ENCODE measurements around the gene PDS5B. TPM values are rescaled to one million over a fixed set of nuclear protein-coding genes. Genes with fewer than 3 reads are reported as not detected.

PDS5B gene
- total RNA-seq, 1 experiment from 2014 or later, result 44.3 TPM

DNA sequence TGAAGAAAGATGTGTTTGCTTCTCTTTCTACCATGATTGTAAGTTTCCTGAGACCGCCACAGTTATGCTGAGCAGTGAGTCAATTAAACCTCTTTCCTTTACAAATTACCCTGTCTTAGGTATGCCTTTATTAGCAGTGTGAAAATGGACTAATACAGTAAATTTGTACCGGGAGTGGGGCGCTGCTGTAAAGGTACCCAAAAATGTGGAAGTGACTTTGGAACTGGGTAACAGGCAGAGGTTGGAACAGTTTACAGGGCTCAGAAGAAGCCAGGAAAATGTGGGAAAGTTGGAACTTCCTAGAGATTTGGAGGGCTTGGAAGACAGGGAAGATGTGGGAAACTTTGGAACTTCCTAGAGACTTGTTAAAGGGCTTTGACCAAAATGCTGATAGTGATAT is 9.2 kb upstream of the PDS5B start (continued):
- TF ChIP-seq MLX (CRISPR knock-in tag; IDR thresholded peaks at IDR 0.05) (no peak), NFATC4 (CRISPR knock-in tag; IDR thresholded peaks at IDR 0.05) (no peak), SMAD3 (CRISPR knock-in tag; IDR thresholded peaks at IDR 0.05; ENCODE audit: borderline replicate concordance) (no peak), CREM (CRISPR knock-in tag; IDR thresholded peaks at IDR 0.05) (no peak), ZNF219 (CRISPR knock-in tag; IDR thresholded peaks at IDR 0.05; ENCODE audit: borderline replicate concordance) (no peak)
- TF ChIP-seq, protein P1, sequence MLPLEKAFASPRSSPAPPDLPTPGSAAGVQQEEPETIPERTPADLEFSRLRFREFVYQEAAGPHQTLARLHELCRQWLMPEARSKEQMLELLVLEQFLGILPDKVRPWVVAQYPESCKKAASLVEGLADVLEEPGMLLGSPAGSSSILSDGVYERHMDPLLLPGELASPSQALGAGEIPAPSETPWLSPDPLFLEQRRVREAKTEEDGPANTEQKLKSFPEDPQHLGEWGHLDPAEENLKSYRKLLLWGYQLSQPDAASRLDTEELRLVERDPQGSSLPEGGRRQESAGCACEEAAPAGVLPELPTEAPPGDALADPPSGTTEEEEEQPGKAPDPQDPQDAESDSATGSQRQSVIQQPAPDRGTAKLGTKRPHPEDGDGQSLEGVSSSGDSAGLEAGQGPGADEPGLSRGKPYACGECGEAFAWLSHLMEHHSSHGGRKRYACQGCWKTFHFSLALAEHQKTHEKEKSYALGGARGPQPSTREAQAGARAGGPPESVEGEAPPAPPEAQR (CRISPR knock-in tag; IDR thresholded peaks at IDR 0.05), result no peak
- TF ChIP-seq, protein P2, sequence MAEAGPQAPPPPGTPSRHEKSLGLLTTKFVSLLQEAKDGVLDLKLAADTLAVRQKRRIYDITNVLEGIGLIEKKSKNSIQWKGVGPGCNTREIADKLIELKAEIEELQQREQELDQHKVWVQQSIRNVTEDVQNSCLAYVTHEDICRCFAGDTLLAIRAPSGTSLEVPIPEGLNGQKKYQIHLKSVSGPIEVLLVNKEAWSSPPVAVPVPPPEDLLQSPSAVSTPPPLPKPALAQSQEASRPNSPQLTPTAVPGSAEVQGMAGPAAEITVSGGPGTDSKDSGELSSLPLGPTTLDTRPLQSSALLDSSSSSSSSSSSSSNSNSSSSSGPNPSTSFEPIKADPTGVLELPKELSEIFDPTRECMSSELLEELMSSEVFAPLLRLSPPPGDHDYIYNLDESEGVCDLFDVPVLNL (CRISPR knock-in tag; IDR thresholded peaks at IDR 0.05; ENCODE audit: borderline replicate concordance, low read depth), result no peak
- TF ChIP-seq, protein P3, sequence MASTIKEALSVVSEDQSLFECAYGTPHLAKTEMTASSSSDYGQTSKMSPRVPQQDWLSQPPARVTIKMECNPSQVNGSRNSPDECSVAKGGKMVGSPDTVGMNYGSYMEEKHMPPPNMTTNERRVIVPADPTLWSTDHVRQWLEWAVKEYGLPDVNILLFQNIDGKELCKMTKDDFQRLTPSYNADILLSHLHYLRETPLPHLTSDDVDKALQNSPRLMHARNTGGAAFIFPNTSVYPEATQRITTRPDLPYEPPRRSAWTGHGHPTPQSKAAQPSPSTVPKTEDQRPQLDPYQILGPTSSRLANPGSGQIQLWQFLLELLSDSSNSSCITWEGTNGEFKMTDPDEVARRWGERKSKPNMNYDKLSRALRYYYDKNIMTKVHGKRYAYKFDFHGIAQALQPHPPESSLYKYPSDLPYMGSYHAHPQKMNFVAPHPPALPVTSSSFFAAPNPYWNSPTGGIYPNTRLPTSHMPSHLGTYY (CRISPR knock-in tag; IDR thresholded peaks at IDR 0.05), result no peak

GRCh38 chr13:32581177-32581786 is 5.0 kb upstream of the PDS5B start:
- peaks cover 11% of the 10 kb centered on the region for H3K4me1 Mint-ChIP-seq
- peaks cover 18% of the 10 kb centered on the region for H3K36me3 Mint-ChIP-seq
- peaks cover 28% of the 10 kb centered on the region for H3K9me3 Mint-ChIP-seq
- ATAC-seq, result no peak
- ChIA-PET POLR2A (no interaction called here), CTCF (interaction anchor here (0.6 to 2.4 kb wide), 34 partner anchors 9 to 671 kb away, joined by 3 to 11 read pairs (median 4); partner anchors contain the start of genes BRCA2, N4BP2L2 and ZAR1L)
- no peak overlapping the region for H3K4me3 Mint-ChIP-seq
- no peak for DNase-seq (ENCODE audit: low spot score)
- peaks cover 15% of the 10 kb centered on the region for H3K27me3 Mint-ChIP-seq (ENCODE audit: low read depth)
- H3K27ac Mint-ChIP-seq, result no peak overlapping the region
- TF ChIP-seq ZNF138 (CRISPR knock-in tag; conservative IDR thresholded peaks at IDR 0.05) (no peak), NFATC4 (CRISPR knock-in tag; IDR thresholded peaks at IDR 0.05) (no peak), ZNF396 (CRISPR knock-in tag; IDR thresholded peaks at IDR 0.05; ENCODE audit: borderline replicate concordance) (no peak), ESRRA (CRISPR knock-in tag; IDR thresholded peaks at IDR 0.05; ENCODE audit: borderline replicate concordance) (no peak), TEAD4 (CRISPR knock-in tag; IDR thresholded peaks at IDR 0.05) (no peak), SOX15 (CRISPR knock-in tag; IDR thresholded peaks at IDR 0.05) (no peak), CTCF (IDR thresholded peaks at IDR 0.05) (no peak)
- TF ChIP-seq, protein P4, sequence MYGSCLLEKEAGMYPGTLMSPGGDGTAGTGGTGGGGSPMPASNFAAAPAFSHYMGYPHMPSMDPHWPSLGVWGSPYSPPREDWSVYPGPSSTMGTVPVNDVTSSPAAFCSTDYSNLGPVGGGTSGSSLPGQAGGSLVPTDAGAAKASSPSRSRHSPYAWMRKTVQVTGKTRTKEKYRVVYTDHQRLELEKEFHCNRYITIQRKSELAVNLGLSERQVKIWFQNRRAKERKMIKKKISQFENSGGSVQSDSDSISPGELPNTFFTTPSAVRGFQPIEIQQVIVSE (CRISPR knock-in tag; IDR thresholded peaks at IDR 0.05; ENCODE audit: borderline replicate concordance), result no peak
- TF ChIP-seq, protein P5, sequence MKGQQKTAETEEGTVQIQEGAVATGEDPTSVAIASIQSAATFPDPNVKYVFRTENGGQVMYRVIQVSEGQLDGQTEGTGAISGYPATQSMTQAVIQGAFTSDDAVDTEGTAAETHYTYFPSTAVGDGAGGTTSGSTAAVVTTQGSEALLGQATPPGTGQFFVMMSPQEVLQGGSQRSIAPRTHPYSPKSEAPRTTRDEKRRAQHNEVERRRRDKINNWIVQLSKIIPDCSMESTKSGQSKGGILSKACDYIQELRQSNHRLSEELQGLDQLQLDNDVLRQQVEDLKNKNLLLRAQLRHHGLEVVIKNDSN (CRISPR knock-in tag; IDR thresholded peaks at IDR 0.05), result no peak
- TF ChIP-seq, protein P3 (CRISPR knock-in tag; IDR thresholded peaks at IDR 0.05), result no peak
